ENCODE results near the gene FLT3. TPM values are rescaled to one million over a fixed set of nuclear protein-coding genes. Genes with fewer than 3 reads are reported as not detected.

Gene FLT3
- total and polyA plus RNA-seq, 9 of the 15 experiments (the other 6 are each of a cell fraction or from before 2014, with no cell fraction given) = not detected

GRCh38 chr13:28128030-28128429 is 27.7 kb upstream of the FLT3 start (continued):
- TF ChIP-seq THAP12 (CRISPR knock-in tag; IDR thresholded peaks at IDR 0.05) (no peak), ZNF431 (CRISPR knock-in tag; IDR thresholded peaks at IDR 0.05) (no peak), E2F6 (IDR thresholded peaks at IDR 0.05; ENCODE audit: borderline replicate concordance in 1 of 2, extremely low read depth in 1 of 2, insufficient read depth in 1 of 2, insufficient read length in 1 of 2, low read depth in 1 of 2, low read length in 1 of 2, poor library complexity in 1 of 2, severe bottlenecking in 1 of 2) (no peak)
- TF ChIP-seq, protein P1, sequence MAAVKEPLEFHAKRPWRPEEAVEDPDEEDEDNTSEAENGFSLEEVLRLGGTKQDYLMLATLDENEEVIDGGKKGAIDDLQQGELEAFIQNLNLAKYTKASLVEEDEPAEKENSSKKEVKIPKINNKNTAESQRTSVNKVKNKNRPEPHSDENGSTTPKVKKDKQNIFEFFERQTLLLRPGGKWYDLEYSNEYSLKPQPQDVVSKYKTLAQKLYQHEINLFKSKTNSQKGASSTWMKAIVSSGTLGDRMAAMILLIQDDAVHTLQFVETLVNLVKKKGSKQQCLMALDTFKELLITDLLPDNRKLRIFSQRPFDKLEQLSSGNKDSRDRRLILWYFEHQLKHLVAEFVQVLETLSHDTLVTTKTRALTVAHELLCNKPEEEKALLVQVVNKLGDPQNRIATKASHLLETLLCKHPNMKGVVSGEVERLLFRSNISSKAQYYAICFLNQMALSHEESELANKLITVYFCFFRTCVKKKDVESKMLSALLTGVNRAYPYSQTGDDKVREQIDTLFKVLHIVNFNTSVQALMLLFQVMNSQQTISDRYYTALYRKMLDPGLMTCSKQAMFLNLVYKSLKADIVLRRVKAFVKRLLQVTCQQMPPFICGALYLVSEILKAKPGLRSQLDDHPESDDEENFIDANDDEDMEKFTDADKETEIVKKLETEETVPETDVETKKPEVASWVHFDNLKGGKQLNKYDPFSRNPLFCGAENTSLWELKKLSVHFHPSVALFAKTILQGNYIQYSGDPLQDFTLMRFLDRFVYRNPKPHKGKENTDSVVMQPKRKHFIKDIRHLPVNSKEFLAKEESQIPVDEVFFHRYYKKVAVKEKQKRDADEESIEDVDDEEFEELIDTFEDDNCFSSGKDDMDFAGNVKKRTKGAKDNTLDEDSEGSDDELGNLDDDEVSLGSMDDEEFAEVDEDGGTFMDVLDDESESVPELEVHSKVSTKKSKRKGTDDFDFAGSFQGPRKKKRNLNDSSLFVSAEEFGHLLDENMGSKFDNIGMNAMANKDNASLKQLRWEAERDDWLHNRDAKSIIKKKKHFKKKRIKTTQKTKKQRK (IDR thresholded peaks at IDR 0.05; ENCODE audit: borderline replicate concordance, low read depth, low read length) = no peak
- TF ChIP-seq, protein P2, sequence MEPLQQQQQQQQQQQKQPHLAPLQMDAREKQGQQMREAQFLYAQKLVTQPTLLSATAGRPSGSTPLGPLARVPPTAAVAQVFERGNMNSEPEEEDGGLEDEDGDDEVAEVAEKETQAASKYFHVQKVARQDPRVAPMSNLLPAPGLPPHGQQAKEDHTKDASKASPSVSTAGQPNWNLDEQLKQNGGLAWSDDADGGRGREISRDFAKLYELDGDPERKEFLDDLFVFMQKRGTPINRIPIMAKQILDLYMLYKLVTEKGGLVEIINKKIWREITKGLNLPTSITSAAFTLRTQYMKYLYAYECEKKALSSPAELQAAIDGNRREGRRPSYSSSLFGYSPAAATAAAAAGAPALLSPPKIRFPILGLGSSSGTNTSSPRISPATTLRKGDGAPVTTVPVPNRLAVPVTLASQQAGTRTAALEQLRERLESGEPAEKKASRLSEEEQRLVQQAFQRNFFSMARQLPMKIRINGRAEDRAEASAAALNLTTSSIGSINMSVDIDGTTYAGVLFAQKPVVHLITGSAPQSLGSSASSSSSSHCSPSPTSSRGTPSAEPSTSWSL (CRISPR knock-in tag; IDR thresholded peaks at IDR 0.05; ENCODE audit: borderline replicate concordance) = no peak

All from K562 (cell line).